Stimulated activated CD4-positive, alpha-beta T cell treated with anti-CD3 and anti-CD28 coated beads, Interleukin-15, amount 100 ng/mL, for 1 hour (primary cell): ENCODE data around the gene ZNF189.

ENCODE experiments used
- DNase-seq, 2 donors: peaks; one replicate each; pipeline ENCODE4 v3.0.0-alpha.2; 2020; ENCODE audit warnings: low read depth in 1 of 2, low spot score in 1 of 2

Gene ZNF189

GRCh38 chr9:101417977-101418376 lies 19.3 kb downstream of the ZNF189 start:
- DNase-seq: no peak

- DNase-seq: no peak
Measured at GRCh38 chr9:101418518-101419430, 20.1 kb downstream of the ZNF189 start.

GRCh38 chr9:101419863-101420262 lies 21.2 kb downstream of the ZNF189 start:
- no peak for DNase-seq

- no peak for DNase-seq
Measured at GRCh38 chr9:101421653-101422065, 23.0 kb downstream of the ZNF189 start.

GRCh38 chr9:101427358-101427757 lies 28.7 kb downstream of the ZNF189 start:
- DNase-seq: no peak

GRCh38 chr9:101427957-101428655 lies 29.5 kb downstream of the ZNF189 start:
- DNase-seq: no peak

- no peak for DNase-seq
Measured at GRCh38 chr9:101428909-101429308, 30.3 kb downstream of the ZNF189 start.

- DNase-seq: no peak
Measured at GRCh38 chr9:101429736-101430135, 31.1 kb downstream of the ZNF189 start.

- DNase-seq: no peak
Measured at GRCh38 chr9:101432171-101432570, 33.5 kb downstream of the ZNF189 start.

- DNase-seq: no peak
Measured at GRCh38 chr9:101432740-101433139, 34.1 kb downstream of the ZNF189 start.

- DNase-seq: no peak
Measured at GRCh38 chr9:101433229-101433628, 34.6 kb downstream of the ZNF189 start.

GRCh38 chr9:101434998-101435397 lies 36.3 kb downstream of the ZNF189 start:
- no peak for DNase-seq

- no peak for DNase-seq
Measured at GRCh38 chr9:101435601-101436079, 37.0 kb downstream of the ZNF189 start, which contains the start of gene ALDOB. Gene ALDOB, minus strand, starts transcription at chr9:101435774. Its CDS starts 4,887 bp downstream, at chr9:101430887.

- DNase-seq: no peak
Measured at GRCh38 chr9:101437806-101438232, 39.2 kb downstream of the ZNF189 start.

- no peak for DNase-seq
Measured at GRCh38 chr9:101438523-101438922, 39.9 kb downstream of the ZNF189 start.

- DNase-seq: no peak
Measured at GRCh38 chr9:101440714-101441230, 42.1 kb downstream of the ZNF189 start.

GRCh38 chr9:101442318-101442717 lies 43.7 kb downstream of the ZNF189 start:
- DNase-seq: no peak

GRCh38 chr9:101442736-101443135 lies 44.1 kb downstream of the ZNF189 start:
- no peak for DNase-seq

GRCh38 chr9:101443364-101443771 lies 44.7 kb downstream of the ZNF189 start:
- DNase-seq: no peak

- DNase-seq: no peak
Measured at GRCh38 chr9:101445353-101446029, 46.8 kb downstream of the ZNF189 start.

GRCh38 chr9:101446732-101447131 lies 48.1 kb downstream of the ZNF189 start:
- DNase-seq: no peak
